Stimulated activated CD4-positive, alpha-beta T cell treated with anti-CD3 and anti-CD28 coated beads, Interleukin-4, amount 100 ng/mL, for 24 hours (primary cell): Measurements from ENCODE around the gene ASPHD2.

ENCODE experiments used
- DNase-seq: peaks from one replicate; pipeline ENCODE4 v3.0.0-alpha.2; 2020

Gene ASPHD2

DNA sequence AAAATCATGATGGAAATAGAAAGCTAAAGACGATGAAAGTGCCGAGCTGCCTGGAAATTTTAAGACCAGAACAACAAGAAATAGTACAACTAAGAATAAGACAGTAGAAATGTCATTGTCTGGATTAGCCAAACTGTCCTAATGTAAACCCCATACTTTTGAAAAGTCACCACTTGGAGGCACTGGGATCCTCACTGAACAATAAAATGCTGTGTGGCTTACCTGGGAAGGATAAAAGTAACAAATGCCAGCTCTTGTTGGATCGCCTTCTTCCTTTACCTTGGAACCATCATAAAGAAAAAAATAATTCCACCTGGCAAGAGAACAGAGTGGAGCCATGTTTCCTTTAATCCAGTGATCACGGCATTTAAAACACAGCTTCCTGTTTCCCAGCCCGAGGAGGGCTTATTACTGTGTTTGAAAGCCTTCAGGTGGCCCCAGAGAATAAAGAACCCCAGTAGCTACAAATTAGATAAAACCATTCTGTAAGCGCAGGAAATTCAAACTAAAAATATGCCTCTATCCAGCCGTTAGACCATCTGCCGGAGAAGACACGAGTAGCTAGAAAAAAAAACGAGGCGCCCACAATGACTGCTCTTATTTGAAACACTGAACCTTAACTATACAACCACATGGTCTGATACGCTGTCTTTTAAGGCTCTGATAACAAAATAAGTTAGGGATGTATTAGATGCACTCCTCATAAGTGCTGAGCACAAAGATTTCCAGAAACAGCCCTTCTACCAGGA is 50.2 kb downstream of the ASPHD2 start:
- DNase-seq: no peak

DNA sequence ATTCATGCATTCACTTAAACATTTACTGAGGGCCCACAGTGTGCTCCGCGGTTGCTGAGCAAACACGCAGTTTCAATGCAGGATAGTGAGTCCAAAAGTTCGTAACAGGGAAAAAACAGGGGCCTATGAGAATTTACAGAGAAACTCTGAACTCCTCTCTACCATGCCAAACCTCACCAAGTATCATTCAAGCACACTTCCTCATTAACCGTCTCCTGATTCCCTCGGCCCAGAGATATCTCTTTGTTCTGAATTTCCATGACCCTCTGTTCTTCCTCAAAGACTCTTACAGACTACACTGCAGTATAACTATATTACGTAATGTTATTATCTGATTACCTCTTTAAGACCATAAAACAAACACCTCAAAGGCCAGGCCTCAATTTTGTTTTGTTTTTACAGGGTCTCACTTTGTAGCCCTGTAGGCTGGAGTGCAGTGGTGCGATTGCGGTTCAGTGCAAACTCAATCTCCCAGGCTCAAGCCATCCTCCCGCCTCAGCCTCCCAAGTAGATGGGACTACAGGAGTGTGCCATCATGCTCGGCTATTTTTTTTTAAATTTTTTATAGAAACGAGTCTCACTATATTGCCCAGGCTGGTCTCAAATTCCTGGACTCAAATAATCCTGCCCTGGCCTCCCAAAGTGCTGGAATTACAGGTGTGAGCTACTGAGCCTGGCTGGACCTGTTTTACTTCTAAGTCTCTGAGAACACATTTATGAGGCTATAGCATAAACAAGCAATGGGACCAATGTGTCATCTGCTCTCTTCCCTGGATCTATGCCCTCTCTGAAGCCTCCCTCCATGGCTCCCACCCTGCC is 50.9 kb downstream of the ASPHD2 start:
- no peak for DNase-seq

DNA sequence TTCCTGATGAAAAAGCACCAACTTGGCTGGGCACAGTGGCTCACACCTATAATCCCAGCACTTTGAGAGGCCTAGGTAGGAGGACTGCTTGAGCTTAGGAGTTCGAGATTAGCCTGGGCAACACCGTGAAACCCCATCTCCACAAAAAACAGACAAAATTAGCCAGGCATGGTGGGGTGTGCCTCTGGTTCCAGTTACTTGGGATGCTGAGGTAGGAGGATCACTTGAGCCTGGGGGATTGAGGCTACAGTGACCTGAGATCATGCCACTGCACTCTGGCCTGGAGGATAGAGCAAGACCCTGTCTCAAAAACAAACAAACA is 51.5 kb downstream of the ASPHD2 start:
- no peak for DNase-seq

DNA sequence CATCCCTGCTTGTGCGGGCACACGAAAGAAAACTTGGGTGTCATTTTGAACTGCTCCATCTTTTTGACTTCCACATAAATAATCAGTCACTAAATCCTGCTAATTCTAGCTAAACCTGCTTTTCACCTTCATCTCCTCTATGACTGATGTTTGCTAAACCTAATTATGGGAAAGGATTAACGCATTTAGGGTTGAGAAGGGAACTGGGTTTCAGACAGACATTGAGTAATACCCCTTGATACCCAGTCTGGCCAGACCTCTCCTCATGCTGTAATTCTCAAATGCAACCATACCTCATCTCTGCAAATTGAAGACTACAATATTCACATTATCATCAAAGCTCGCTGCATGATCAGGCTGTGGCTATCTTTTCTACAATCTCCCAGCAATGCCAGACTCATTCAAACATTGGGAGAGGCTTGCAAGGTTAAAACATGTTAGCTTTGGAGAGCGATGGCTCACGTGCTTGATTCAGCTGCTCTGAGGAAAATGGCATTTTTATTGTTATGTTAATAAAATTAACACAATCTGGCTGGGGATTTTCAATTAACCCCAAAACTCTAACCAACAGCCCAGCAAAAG is 52.1 kb downstream of the ASPHD2 start:
- no peak for DNase-seq

DNA sequence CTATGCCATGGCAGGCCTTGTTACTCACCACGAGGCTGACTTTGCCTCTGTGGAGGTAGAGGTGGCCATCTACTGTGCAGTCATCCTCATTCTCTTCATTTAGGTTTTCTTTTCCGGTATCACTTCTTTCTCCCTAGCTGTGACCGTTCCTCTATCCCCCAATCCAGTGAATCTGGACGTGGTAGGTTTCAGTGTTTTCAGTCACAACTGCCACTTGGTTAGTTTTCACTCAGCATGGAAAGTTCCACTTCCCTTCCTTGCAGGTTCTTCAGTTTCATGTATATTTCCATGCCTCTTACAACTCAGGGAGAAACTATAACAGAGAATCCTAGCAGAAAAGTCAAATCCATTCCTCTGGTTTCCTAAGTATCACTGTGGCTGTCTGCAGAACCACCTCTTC is 52.6 kb downstream of the ASPHD2 start:
- no peak for DNase-seq

DNA sequence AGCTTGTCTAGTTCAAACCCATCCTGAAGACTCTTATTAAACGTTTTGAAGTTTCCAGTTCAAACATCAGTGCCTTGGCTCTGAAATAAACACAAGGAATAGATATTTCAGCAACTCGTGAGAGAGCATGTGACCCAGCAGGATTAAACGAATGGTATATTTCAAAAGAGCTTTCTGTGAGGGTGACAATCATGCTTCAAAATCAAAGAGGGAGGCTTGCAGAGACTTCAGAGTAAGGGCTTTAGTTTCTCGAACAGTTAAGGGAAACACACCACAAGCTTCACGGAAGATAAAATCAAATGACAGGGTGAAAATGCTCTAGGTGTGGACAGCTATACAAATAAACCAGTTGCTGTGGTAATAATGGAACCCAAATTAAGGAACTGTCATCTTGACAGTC is 53.1 kb downstream of the ASPHD2 start:
- DNase-seq: no peak

DNA sequence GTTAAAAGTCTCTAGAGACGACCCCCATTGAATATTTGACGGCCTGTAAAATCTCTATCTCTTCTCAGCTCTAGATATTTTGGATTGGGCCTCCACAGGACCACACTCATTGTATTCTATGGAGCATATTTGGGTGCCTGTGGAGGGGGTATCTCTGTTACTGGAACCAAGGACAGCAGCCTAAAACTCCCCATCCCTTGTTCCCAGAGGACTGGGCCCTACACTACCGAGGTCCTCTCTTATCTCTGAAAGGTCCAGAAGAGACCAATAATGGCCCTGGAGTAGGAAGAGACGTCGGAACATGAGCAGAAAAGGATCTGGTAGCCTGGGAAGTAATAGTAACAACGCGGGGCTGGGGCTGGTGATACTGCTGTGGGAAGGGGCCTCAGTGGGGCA is 54.0 kb downstream of the ASPHD2 start:
- no peak for DNase-seq

DNA sequence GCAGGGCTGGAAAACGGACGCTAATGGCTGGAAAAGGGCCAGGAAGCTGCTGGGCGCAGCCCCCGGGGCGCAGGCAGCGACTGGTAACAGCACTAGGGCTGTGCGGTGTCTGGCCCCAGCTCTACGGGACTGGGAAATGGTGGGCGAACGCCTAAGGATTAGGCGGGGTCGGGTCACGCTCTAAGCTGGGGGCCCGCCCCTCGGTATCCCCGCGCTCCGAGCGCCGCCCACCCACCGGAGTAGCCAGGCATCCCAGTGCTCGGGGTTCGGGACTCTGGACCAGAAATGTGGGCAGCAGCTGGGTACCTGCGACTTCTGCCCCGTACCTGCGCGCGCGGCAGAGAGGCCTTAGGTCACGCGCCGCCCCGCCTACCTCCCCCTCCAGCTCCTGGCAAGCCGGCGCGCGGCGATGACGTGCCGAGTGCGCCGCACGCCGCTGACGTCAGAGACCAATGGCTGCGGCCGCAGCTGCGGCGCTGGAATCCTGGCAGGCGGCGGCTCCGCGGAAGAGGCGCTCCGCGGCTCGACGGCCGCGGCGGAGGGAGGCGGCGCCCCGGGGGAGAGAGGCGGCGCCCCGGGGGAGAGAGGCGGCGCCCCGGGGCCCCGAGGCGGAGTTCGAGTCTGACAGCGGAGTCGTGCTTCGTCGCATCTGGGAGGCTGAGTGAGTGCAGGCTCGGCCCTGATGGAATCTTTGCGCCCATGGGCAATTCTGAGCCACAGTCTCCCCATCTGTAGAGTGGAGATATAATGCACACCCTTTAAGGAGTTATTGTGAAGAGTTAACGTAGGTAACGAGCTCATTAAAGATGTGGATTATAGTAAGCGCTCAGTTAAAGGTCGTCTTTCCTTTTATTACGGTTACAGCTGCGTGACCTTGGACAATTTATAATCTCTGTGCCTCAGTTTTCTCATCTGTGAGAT is 54.6 kb downstream of the ASPHD2 start, which contains the start of the genes HPS4 and SRRD:
Gene HPS4 (minus strand): TSS at position 345 of the 921 bp plus-strand sequence. CDS start 2,021 bp downstream, outside the sequence.
Gene SRRD (plus strand): TSS at position 439 of the 921 bp plus-strand sequence. CDS start 14 bp downstream, at position 453.
- DNase-seq: peak; percentile 90

DNA sequence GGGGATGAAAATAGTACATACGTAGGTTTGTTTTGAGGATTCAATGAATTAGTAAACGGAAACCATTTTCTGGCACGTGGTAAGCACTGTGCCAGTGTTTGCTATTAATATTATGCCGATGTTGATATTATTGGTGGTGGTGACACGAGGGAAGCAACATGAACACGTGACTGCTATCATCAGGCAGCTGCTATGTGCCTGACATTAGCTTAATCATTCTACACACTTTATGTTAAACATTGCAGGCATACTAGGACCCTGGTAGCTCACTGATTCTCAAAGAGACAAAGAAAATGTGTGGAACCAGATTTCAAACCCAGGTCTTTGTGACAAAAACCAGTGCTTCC is 55.3 kb downstream of the ASPHD2 start:
- DNase-seq: peak; percentile 17

DNA sequence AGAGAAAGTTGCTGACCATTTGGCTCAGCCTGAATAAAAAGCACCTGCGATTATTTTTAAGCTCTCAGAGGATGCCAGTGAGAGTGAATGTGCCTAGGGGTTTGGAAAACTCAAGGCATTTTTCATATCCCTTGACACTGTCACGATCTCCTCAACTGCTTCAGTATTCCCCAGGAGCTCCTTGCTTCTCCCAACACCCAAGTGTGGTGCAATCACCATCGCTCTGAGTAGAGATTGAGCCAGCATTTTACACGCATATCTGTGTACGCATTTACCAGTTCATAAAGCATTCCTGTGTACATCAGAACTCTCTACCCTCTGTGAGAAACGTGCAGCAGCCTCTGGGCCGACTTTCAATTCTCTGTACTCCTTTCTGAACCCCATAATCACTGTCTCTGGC is 56.0 kb downstream of the ASPHD2 start:
- no peak for DNase-seq

DNA sequence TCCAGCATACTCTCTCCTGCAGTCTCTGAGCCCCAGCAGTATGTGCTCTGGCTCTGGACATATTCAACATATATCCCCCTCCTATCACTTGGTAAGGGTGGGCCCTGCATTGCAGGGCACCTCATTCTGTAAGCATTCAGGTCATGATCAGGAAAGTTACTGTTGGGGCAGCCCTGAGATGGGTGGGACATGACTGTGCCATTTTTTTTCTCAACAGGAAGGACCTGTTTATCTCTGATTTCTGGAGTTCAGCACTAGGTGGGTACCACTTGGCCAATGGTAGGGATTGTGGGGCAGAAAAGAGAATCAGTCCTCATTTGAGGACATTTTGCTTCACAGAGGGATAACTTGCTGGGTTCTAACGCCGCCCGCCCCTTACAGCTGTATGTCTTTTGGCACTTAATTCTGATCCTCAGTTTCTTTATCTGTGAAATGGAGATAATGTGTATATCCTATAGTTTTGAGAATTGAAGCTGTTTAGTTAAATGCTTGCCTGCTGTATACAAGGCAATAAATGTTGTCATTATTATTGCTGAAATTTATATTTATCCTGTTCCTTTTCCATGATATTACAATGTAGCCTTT is 56.8 kb downstream of the ASPHD2 start:
- DNase-seq: no peak

DNA sequence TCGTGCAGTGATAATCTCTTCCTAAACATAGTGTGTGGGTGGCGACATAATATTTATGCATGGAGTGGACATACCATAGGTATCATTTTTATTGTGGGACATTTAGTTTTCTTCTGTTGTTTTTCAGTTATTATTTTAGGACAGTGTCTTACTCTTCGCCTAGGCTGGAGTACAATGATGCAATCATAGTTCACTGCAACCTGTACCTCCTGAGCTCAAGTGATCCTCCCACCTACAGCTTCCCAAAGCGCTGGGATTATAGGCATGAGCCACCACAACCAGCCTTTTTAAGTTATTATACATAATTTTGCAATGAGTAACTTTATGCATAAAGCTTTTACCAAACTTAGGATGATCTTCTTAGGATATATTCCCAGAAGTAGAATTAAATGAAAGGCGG is 57.3 kb downstream of the ASPHD2 start:
- DNase-seq: no peak

DNA sequence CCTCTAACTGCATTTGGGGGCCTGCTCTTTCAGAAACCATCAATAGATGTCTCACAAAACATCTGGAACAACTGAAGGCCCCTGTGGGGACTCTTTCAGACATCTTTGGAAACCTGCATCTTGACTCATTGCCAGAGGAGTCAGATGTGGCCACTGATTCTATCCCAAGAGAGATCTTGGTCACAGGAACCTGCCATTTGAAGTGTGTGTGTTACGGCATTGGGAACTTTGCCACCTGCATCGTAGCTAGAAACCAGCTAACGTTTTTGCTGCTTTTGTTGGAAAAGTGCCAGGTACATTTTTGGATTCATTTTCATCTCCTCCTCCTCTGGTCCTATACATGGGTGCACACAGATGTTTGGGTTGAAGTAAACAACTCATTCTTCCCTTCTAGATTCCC is 58.9 kb downstream of the ASPHD2 start:
- DNase-seq: no peak

DNA sequence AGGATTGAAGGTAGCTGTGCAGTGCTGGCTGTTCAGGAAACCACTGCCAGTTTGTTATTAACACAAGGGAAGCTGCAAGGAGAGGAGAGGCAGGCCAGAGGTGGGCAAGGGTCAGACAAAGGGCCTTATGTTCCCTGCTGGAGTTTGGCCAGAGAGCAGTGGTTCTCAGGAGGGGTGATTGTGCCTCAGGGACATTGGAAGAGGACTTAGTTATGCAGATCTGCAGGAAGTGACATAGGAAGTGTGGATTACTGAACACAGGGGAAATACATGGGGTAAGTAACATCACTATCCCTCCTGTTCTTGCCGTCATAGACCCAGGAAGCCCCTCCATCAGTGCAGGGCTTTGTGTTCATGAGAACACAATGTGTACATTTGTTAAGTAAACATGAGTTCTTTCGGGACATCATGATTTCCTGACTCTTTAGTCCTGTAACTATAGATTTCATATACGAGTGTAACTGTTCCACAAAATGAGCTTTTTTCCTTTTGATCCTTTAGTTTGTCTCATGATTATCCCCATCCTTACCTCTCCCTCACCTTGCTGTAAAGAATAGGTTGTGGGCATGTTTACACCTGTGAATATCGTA is 60.5 kb downstream of the ASPHD2 start:
- no peak for DNase-seq

DNA sequence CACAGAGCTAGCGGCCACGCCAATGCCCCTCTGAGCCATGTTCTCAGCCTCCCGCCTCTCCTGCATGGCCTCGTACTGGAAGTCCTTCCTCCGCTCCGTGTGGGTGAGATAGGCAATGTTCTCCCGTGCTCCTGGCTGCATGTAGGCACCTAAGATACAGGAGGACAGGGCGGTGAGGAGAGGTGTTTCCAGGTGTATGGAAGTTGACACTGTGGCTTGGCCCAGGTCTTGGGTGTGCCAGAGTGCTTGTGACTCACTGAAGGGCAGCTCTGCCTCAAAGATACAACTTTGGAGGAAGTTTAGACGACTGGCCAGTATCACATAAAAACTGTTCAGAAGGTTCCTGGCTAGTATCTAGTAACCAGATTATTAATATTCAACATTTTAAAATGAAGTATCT is 63.2 kb downstream of the ASPHD2 start:
- DNase-seq: no peak

DNA sequence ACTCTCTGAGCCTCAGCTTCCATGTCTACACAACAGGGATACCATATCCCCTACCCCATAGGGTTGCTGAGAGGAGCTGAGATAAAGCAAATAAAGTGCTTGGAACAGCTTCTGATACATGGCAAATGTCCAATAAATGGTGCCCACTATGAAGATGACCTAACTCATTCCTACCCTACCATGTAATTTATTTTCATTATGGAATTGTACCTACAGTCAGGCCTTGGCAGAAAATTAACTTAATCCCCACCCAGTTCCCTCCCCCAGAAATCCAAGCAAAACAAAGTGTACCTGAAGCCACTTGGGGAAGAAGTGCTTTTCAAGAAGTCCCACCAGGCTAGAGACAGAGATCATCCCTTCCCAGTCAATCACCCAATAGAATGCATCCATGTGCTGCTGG is 65.4 kb downstream of the ASPHD2 start:
- no peak for DNase-seq
